Measurements from ENCODE around the gene SERPINB7.
A peak's percentile ranks its signal among the peaks of the same experiment; 100 is the strongest.

SERPINB7 gene

GRCh38 chr18:63787673-63788072 is 12.5 kb downstream of the SERPINB7 start:
- no peak for FAIRE-seq
- no peak for TF ChIP-seq CTCF (IDR thresholded peaks at IDR 0.05; ENCODE audit: insufficient read depth, missing control alignments)
- no peak for DNase-seq (ENCODE audit: insufficient read length, low spot score)

GRCh38 chr18:63788447-63789096 is 13.4 kb downstream of the SERPINB7 start:
- FAIRE-seq, result peak; percentile 94
- no peak for TF ChIP-seq CTCF (IDR thresholded peaks at IDR 0.05; ENCODE audit: insufficient read depth, missing control alignments)

GRCh38 chr18:63789327-63789726 is 14.1 kb downstream of the SERPINB7 start:
- no peak for DNase-seq (ENCODE audit: insufficient read length, low spot score)
- no peak for FAIRE-seq
- no peak for TF ChIP-seq CTCF (IDR thresholded peaks at IDR 0.05; ENCODE audit: insufficient read depth, missing control alignments)

More at GRCh38 chr18:63788447-63789096, 13.4 kb downstream of the SERPINB7 start:
- no peak for DNase-seq (ENCODE audit: insufficient read length, low spot score)

GRCh38 chr18:63795606-63796005 is 20.4 kb downstream of the SERPINB7 start:
- no peak for FAIRE-seq
- no peak for TF ChIP-seq CTCF (IDR thresholded peaks at IDR 0.05; ENCODE audit: insufficient read depth, missing control alignments)
- DNase-seq (ENCODE audit: insufficient read length, low spot score), result no peak

- no peak for TF ChIP-seq CTCF (IDR thresholded peaks at IDR 0.05; ENCODE audit: insufficient read depth, missing control alignments)
- no peak for DNase-seq (ENCODE audit: insufficient read length, low spot score)
- FAIRE-seq, result no peak
These were observed 24.0 kb downstream of the SERPINB7 start for GRCh38 chr18:63799189-63799588.

GRCh38 chr18:63801343-63801742 is 26.1 kb downstream of the SERPINB7 start:
- no peak for TF ChIP-seq CTCF (IDR thresholded peaks at IDR 0.05; ENCODE audit: insufficient read depth, missing control alignments)
- FAIRE-seq (no peak), DNase-seq (ENCODE audit: insufficient read length, low spot score) (no peak)

- no peak for TF ChIP-seq CTCF (IDR thresholded peaks at IDR 0.05; ENCODE audit: insufficient read depth, missing control alignments)
- FAIRE-seq (no peak), DNase-seq (ENCODE audit: insufficient read length, low spot score) (no peak)
These were observed 32.9 kb downstream of the SERPINB7 start for GRCh38 chr18:63808125-63808524.

Data from D721Med (cell line).